Left renal cortex interstitium (tissue), 4 donors: ENCODE results near the gene PRR29. TPM values are rescaled to one million over a fixed set of nuclear protein-coding genes. Genes with fewer than 3 reads are reported as not detected.
A peak's percentile ranks its signal among the peaks of the same experiment; 100 is the strongest.

Experiments
- DNase-seq, 4 donors: peaks; one replicate each; pipeline ENCODE4 v3.0.0-alpha.2; 2013; ENCODE audit warnings: low read depth in 4 of 4, low spot score in 2 of 4, missing footprints in 1 of 4
- polyA plus RNA-seq, 4 donors: library from polyadenylated mRNA; unstranded; fragments of 120-200 nt; gene quantifications; one replicate each; pipeline ENCODE4 v1.2.1, GENCODE V29; 2013; ENCODE audit not compliant: insufficient read length in 4 of 4

Gene PRR29
- polyA plus RNA-seq = 1 to 10 TPM; 2.9 to 4.0 (median 3.6) TPM

DNA sequence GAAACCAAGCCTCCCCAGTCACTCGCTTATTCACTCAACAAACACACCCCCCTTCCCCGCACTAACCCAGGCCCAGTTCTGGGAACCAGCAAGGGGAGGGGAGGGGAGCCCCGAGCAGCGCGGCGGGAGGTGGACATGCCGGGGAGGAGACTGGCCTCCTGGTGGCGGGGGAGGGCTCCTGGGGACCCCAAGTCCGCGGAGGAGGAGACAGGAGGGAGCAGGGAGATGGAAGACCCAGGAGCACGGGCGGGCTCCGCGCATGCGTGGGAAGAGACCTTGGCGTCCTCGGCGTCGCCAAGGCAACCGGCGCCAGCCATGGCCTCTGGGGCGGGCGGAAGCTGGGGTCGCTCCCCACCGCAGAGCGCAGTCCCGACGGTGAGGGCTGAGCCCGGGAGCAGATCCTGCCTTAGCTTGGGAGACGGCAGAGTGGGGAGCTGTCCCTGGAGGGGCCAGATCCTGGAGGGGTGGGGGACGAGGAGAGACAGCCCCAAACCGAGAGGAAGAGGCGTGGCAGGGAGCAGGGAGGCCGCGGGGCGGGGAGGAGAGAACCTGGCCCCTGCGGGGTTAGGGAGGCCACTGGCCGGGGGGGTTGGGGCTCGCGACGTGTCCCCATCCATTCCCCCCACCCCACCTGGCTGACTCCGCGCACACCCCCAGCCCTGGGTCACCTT, at the start of gene PRR29:
TSS of gene PRR29 (plus strand) at position 302 of the 671 bp plus-strand sequence. CDS start at position 316, 14 bp downstream.
- DNase-seq = peak in 2 of 4 donors; percentile 67 to 78

DNA sequence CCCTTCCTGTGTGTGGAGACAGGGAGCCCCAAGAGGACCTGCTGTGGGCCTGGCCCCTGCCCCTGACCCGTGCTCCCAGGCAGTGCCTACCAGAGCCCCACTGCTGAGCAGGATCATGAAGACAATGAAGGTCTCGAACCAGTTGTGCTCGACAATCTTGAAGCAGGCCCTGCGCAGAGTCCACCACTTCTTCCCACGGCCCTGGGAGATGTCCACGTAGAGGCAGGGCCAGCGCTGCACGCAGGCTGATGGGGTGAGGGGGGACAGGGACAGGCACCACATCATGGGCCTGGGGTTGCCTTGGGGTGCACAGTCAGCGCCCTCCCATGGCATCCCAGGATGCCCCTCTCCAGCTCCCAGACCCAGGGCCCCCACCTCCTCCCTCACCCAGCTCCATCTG, 49.6 kb upstream of the PRR29 start:
- DNase-seq = no peak

DNA sequence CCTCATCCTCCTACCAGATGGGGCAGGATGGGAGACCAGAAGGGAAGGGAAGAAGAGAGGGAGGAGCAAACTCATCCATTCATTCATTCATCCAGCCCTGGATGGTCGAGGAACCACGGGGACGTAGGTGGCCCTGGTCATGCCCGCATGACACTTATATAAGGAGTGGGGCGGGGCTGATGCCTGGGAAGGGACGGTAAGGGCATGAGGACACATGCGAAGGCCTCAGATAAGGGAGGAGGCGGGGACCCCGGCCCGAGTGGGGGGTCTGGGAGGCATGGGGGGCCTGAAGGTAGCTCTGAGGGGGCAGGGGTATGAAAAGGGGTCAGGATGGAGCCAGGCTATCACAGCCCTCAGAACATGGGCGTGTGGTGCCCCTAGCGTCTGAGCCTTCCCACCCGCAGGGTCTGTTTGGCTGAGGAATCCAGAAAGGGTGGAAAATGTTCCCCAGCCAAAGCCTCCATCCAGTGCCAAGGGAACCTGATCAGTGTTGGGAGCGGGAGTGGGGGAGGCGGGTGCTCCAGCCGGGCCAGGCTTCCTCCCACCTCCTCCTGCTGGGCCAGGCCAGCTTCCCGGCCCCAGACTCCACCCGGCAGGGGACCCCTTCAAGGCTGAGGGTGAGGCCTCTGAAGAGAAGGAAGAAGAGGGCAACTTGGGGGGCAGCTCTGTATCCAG, 48.4 kb upstream of the PRR29 start:
- no peak for DNase-seq

DNA sequence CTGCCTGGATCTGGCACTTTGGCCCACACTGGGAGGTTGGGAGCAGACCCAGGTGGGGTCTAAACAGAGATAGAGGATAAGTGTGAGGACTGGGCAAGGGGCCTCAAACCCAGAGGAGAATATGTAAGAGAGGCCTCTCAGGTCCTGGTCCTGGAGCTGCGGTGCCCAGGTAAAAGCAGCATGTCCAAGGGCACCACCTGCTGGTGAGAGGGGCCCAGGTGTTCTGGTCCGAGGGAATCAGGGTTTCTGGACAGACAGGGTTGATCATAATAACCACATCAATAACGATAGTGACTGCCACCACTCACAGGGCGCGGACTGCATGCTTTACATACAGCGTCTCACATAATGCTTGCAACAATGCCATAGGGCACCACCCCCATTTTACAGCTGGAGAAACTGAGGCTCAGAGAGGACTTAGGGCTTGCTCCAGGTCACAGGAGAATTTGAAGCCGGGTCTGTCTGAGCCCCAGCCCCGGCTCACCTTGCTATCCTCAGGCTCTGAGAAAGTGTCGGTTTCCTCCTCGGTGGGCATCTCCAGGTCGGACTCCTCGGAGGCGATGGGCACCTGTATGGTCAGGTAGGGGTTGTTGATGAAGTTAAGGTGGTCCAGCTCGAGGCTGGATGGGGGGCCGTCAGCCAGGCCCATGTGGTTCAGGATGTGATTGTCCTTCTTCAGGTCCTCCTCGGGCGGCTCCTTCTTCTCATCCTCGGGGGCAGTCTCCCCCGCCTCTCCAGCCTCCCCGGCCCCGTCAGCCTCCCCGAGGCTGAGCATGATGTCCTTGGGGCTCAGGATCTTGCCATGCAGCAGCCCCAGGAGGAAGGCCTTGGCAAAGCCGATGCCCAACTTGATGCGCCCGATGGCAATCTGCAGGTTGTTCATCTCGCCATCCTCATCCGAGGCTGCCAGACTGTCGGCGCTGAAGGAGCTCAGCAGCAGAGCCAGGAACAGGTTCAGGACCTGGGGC, 46.9 kb upstream of the PRR29 start:
- no peak for DNase-seq

DNA sequence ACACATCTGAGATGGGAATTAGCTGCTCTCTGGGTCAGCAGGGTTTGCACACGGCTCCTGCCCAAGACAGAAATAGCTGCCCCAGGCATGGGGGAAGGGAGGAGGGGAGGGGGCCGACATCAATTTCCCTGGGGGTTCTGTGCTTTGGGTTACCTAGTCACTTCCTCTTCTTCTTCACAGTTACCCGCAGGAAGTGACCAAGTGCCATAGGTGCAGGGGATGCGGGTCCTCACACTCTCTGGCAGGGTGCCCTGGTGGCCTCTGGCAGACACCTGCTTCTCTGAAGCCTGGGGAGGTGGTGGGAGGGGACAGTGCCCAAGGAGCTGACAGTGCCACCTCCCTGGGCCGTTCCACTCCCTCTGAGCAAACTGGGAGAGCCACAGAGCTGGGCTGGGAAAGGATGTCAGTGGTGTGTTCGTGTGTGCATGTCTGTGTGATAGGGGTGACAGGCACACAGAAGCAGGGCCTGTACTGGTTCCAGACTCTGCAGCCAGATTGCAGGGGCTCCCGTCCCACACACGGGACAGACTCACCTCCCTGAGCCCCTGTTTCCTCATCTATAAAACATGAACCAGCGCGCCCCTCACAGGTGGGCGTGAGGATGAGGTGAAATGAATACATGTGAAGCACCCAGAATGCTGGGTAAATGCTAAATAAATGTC, 43.6 kb upstream of the PRR29 start:
- no peak for DNase-seq

DNA sequence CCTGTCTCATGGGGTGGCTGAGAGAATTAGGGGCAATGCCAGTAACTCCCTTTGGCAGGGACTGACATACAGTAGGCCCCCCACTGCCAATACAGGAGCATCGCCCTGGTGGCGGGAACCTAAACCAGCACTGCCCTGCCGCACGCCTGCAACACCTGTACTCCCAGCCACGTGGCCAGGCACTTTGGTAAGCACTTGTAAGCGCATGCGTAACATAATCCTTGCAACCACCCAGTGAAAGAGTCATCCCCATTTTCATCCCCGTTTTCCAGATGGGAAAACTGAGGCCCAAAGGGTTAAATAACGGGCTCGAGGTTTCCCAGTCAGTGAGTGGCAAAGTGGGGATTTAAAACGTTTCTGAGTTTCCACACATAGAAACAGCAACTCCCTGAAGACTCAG, 42.9 kb upstream of the PRR29 start:
- no peak for DNase-seq

DNA sequence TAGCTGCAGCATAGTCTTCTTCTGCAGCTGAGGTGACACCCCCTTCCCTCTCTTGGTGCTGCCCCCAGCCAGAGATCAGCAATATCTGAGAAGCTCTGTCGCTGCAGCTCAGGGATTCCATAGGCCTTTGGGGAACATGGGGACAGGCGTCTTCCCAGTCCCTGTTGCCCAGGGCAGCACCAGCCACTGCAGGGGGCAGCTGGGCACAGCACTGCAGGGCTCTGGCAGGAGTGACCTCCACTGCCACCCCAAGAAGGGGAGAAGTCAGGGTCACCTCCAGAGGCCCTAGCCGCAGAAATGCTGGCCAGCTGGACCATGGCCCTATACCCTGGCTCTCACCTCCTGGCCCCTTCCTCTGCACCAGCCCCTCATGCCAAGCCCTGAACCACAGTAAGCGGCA, 42.4 kb upstream of the PRR29 start:
- DNase-seq = no peak

DNA sequence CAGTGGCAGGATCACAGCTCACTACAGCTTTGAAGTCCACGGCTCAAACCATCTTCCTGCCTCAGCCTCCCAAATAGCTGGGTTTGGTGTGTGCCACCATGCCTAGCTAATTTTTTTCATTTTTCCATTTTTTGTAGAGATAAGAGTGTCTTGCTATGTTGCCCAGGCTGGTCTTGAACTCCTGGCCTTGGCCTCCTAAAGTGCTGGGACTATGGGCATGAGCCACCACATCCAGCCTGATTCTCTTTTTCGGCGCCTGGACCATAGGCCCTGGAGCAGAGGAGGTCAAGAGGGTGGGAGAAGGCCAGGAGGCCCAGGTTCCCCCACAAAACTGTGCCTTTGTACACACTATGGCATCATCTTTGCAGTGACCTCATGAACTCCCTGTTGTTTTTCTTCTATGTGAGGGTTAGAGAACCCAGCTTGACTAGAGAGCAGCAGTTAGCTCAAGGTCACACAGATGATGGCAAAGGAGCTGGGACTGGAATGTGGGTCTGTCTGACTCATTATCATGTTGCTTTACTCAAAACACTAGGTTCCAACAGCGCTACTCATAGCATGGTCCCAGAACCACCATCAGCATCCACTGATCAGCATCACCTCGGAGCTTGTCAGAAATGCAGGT, 41.7 kb upstream of the PRR29 start:
- DNase-seq = no peak

DNA sequence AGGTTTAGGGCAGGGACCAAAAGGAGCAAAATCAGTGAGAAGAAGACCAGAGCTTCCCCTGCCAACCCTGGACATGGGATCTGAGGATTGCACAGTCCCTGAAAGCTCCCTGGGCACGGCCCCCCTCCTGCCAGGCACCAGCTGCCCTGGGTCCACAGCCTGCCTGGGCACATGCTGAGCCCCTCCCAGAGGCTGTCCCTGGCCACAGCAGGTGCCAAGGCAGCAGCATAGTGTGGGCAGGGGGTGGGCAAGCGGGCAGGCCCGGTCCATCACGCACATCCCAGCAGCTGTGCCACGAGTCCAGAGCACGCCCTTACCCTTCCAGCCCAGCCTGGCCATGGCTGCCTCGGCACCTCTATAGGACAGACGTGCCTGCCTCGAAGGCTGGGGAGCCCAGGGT, 38.1 kb upstream of the PRR29 start:
- no peak for DNase-seq

DNA sequence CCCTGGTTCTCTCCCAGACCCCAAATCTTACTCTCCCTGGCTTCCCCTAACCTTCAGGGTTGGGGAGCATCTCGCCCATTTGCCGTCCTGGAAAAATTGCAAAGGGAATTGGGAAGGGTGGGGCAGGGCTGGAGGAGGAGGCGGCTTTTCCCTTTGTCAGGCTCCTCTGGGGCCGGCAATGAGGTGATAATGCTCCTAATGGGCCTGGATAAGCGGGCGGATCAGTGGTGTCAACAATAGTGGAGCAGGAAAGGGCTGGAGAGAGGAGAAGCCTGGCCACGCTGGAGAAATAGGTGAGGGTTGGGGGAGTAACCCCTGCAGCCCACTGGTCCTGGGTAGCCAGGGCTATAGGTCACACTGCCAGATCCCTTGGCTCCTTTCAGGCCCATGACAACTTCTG, 37.7 kb upstream of the PRR29 start:
- DNase-seq = no peak

DNA sequence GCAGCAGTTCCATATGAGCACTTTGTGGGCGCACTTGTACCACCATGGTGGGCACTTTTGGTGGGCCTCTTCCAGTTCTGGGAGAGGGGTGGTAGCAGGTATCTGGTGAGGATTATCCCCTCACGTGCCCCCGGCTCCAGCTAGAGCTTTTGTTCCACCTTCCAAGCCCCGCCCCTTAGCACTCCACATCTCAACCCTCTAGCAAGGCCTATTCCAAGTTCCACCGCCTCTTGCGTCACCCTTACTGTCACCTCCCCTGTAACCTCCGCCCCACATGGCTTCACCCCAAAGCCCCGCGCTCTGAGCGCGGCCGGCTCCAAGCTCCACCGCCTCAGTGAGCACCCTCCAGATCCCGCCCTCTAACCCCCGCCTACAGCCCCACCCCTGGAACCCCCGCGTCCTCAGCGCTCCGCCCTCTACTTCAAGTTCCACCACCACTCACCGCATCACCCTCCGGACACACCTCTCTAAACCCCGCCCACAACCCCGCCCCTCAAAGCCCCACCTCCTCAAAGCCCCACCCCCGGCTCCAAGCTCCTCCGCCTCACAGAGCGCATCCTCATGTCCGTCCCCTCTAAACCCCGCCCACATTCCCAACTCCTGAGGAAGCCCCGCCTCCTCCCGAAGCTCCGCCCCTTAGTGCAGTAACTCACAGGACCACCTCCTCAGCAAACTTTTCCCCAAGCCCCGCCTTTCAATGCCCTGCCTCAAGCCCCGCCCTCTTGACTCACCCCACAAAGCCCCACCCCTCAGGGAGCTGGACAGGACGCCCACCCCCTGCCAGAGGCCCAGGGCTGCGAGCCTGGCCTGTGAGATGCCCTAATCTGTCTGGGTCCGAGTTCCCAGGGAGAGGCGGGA, 36.6 kb upstream of the PRR29 start:
- DNase-seq = no peak

DNA sequence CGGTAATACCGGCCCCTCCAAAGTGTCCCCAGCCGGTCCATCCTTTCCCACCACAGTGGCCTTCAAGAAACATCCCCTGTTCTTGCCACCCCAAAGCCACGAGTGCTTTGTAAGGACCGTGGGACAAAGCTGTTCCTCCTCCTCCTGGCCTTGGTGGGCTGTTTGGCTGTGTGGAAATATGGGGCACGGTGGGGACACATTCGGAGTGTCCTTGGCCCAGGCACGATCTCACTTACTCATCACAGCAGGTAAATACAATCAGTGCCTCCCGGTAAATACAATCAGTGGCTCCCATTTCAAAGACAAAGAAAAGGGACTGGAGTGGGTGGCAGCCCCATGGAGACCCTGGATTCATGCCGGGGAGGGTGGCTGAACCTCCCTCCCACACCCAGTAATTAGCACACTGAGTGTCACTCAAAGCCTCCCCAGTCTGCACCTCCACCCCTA, 35.8 kb upstream of the PRR29 start:
- no peak for DNase-seq

DNA sequence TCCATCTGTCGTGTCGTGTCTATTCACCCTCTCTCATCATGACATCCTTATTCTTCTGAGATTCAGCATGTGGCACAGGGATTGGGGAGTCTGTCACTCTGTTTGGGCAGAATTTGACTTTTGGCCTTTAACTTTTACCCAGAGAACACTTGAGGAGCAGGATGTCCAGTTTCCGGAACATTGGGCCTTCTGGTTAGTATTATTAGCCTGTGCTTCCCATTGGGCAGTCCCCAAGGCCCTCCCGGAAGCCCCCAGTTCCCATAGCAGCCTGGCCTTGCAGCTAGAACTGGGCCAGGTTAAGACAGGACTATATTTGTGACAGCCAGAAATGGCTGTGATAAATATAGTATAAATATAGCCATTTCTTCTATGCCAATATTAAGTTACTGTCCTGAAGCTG, 35.0 kb upstream of the PRR29 start:
- DNase-seq = no peak

DNA sequence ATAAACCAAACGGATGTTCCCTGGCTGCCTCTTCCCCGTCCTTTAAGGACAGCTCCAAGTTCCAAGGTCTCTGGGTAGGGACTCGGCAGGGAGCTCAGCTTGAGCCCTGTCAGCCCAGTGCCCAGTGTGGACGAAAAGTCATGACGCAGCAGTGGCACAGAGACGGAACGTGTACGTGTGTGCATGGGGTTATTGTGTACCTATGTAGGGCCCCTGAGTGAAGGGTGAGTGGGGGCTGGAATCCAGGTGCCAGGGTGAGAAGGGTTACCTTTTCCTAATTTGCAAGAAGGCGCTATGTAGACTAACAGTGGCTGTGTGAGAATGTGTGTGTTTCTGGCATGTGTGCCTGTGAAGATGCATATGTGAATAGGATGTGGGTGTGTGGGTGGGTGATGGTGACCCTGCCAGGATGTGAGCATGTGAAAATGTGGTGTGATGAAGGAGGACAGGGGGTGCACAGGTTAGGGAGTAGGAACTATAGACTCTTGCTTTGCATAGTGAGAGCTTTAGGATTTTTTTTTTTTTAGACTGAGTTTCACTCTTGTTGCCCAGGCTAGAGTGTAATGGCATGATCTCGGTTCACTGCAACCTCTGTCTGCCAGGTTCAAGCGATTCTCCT, 31.4 kb upstream of the PRR29 start:
- no peak for DNase-seq

DNA sequence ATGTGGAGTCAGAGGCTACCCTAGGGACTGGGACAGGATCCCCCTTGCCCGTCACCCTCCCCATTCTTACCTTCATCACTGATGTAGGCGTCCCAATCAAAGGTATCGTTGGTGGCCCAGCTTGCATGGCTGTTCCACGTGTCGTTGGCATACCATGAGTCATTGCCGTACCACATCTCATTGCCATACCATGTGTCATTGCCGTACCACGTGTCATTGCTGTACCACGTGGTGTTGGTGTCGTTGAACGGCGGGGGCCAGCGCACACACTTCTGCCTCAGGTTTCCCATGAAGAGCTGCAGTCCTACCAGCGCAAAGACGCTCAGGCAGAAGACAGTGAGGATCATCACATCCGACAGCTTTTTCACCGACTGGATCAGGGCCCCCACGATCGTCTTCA, 30.2 kb upstream of the PRR29 start:
- DNase-seq = no peak

DNA sequence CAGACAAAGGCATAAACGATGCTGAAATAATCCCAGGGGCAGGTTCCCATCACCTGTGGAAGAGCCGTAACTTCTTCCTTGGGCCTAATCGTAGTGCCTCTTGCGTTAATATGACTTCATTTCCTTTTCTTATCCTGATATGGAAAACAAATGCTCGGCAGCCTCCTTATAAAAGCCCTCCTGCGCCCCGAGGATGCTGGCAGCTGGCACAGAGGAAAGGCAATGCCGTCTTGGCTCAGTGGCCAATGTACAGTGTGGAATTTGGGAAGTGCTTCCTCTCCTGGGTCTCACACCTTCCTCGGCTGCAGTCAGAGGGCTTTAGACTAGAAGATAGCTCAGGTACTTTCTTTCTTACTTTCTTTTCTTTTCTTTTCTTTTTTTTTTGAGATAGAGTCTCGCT, 28.9 kb upstream of the PRR29 start:
- no peak for DNase-seq

DNA sequence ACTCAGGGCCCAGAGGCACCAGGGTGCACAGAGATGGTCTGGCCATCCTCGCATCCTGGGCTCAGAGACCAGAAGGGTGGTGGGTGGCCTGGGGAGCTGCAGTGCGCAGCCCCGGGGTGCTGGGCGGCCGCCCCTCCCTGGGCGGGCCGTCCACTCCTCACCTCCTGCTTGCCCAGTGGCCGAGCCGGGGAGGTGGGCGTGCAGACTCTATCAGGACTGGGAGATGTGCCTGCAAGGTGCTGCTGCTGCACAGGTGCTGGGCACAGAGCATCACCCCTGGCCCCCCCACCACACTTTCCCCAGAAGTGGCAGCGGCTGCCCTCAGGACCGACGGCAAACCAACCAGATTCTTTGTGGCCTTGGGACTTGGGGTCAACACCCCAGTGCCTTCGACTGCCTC, 25.4 kb upstream of the PRR29 start, which contains the start of gene SCN4A:
TSS of gene SCN4A (minus strand) at position 123 of the 400 bp plus-strand sequence. CDS start at position 46, 77 bp downstream.
- no peak for DNase-seq

DNA sequence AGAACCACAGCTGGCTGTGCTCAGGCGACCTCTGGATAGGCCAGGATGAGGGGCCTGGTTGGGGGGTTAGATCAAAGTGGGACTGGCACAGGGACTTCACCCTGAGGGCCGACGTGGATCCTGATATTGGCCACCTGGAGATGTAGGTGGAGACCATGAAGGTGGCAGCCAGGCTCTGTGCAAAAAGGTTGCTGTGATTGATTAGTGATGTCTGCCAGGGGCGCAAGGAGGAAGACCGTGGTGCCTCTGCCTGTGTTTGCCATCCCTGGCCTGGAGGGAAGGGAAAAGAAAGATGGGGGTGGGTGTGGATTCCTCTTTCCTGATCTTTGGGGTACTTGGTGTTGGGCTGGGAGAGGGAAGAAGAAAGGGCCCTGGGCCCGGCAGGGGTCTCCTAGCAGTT, 24.9 kb upstream of the PRR29 start:
- no peak for DNase-seq
